ENCODE measurements around the gene EIF2A.

DNA sequence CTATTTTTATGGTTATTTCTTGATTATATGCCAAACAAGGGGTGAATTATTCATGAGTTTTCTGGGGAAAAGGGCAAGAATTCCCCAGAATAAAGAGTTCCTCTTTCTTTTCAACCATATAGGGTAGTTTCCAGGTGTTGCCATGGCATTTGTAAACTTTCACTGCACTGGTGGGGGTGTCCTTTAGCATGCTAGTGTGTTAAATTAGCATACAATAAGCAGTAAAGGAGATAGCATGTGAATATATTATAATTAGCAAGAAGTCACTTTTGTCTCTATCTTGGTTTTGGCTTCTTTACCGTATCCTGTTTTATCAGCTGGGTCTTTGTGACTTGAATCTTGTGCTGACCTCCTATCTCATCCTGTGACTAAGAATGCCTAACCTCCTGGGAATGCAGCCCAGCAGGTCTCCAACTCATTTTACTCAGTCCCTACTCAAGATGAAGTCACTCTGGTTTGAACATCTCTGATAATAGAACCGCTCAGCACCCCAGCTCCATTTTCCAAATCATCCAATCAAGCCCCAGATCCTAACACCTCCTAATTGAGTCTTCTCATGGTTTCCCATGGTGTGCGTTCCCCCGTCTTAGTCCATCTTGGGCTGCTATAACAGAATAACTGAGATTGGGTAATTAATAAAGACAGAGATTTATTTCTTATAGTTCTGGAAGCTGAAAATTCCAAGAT, 53.2 kb downstream of the EIF2A start:
- TF ChIP-seq, protein P1, sequence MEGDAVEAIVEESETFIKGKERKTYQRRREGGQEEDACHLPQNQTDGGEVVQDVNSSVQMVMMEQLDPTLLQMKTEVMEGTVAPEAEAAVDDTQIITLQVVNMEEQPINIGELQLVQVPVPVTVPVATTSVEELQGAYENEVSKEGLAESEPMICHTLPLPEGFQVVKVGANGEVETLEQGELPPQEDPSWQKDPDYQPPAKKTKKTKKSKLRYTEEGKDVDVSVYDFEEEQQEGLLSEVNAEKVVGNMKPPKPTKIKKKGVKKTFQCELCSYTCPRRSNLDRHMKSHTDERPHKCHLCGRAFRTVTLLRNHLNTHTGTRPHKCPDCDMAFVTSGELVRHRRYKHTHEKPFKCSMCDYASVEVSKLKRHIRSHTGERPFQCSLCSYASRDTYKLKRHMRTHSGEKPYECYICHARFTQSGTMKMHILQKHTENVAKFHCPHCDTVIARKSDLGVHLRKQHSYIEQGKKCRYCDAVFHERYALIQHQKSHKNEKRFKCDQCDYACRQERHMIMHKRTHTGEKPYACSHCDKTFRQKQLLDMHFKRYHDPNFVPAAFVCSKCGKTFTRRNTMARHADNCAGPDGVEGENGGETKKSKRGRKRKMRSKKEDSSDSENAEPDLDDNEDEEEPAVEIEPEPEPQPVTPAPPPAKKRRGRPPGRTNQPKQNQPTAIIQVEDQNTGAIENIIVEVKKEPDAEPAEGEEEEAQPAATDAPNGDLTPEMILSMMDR (IDR thresholded peaks at IDR 0.05; ENCODE audit: borderline replicate concordance, extremely low read depth, low read length, poor library complexity, severe bottlenecking), result no peak
- no peak for TF ChIP-seq EZH2 (IDR thresholded peaks at IDR 0.05; ENCODE audit: borderline replicate concordance, low read depth, low read length, severe bottlenecking)

Data from DND-41 (cell line).